Gastrocnemius medialis (tissue), 4 donors: ENCODE results near the gene PAXX.

Source experiments
- CTCF ChIP-seq, 5 experiments: fragments of 450-650 bp in 3 of 5; fragments of 200-600 bp in 2 of 5; sonication (generic) in 2 of 5; IDR thresholded peaks in 4 of 5; conservative IDR thresholded peaks in 1 of 5; 1 replicate in 4 of 5; 2 replicates in 1 of 5; pipeline ENCODE4 v1.5.1; 2016 to 2019; ENCODE audit warnings: antibody characterized with exemption in 5 of 5, mild to moderate bottlenecking in 3 of 5, moderate library complexity in 3 of 5
- POLR2A ChIP-seq, 2 donors: fragments of 450-650 bp; IDR thresholded peaks; one replicate each; pipeline ENCODE4 v1.6.1; 2017; ENCODE audit warnings: antibody characterized with exemption in 2 of 2, mild to moderate bottlenecking in 2 of 2, moderate library complexity in 2 of 2

GRCh38 chr9:136973618-136974617 lies 18.3 kb upstream of the PAXX start:
- TF ChIP-seq CTCF (IDR thresholded peaks at IDR 0.05 in 4 of 5, conservative IDR thresholded peaks at IDR 0.05 in 1 of 5): no peak
- no peak for TF ChIP-seq POLR2A (IDR thresholded peaks at IDR 0.05)
